GM21786 (cell line): ENCODE data around the gene BMP6.
"Not testable (repeated sequence)": the region's sequence is repeated elsewhere in the genome, so short reads cannot be mapped to it uniquely, and the experiment has no call there.

Experiments used
- ATAC-seq: cut with Tn5 transposase; IDR thresholded peaks from one replicate; pipeline ENCODE4 v1.9.1; 2021; ENCODE audit not compliant: unreplicated experiment

BMP6 gene

DNA sequence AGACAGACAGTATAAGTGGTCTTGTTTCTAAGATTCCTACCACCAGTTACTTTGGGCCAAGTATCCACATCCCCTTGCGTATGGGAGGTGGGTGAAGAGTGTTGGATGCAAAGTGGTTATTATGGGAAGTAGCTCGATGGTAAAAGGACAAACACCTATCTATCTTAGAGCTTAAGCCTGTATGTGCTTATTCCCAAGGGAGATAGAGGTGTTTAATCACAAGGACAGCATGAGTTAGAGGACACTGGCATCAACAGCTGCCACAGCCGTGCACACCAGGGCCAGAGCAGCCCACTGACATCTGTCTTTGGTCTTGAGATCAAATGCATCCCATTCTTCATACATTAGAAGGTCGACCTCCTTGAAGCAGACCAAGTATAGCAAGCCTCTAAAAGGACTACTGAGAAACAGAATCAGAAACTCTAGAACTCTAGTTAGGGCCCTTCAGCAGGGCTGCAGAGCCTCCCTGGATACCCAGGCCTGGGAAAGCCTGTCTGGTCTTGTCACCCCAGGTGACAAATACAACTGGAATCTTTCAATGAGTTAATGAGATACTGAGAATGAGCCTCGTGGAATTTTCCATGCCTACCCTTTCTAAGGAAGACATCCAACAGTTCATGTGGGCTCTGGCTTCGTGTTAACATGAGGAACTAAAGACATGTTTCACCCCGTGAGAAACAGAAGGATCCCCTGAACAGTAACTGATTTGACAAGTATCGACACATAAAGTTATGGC is 156.0 kb downstream of the BMP6 start:
- ATAC-seq = no peak

DNA sequence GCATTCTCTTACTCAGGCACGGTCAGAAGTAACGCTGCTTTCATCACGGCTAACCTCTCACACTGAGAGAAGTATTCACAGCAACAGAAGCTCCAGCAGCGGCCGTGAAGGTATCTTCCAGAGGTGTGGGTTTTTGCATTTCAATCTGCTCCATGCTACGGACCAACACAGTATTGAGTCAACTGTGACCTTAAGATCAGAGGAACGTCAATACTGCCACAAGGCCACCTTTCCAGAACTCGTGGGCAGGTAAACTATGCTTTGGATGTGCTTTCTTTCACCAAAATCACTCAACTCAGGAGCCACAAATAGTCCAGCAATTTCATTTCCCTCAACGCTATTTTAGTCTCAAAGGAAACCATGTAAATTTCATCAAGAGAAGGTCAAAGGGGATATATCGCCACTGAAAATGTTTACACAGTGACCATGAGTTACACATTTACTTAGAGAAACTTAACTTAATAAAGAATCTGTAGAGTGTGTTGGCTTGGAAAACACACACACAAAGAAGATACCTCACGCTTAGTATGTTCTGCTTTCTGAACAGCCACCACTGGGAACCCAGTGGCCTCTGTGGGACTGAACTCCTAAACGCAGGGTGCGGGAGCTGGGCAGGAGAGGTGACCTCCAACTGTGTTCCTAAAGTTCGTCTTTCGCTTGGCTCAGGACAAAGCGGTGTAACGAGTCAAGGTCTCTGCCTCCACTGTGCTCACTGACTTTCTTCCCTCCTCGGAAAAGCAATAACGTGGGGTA is 156.8 kb downstream of the BMP6 start:
- ATAC-seq = no peak

DNA sequence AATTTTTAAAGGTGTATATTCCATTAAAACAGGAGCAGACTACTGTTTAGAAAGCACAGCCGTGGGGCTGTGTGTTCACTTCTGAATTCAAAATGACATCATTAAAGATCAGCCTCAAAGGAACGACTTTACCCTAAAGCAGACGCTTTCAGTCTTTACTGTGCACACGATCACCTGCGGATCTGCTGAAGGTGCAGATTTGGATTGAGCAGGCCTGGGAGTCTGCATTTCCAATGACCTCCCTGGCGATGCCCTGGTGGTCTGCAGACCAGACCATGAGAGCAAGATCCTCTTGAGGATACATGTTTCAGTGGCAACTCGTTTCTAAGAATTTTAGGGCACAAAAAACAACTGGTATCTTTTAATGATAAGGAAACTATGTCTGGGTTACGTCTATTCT is 157.5 kb downstream of the BMP6 start:
- ATAC-seq = no peak

GRCh38 chr6:7886132-7886531 is 160.2 kb downstream of the BMP6 start:
- ATAC-seq = no peak

DNA sequence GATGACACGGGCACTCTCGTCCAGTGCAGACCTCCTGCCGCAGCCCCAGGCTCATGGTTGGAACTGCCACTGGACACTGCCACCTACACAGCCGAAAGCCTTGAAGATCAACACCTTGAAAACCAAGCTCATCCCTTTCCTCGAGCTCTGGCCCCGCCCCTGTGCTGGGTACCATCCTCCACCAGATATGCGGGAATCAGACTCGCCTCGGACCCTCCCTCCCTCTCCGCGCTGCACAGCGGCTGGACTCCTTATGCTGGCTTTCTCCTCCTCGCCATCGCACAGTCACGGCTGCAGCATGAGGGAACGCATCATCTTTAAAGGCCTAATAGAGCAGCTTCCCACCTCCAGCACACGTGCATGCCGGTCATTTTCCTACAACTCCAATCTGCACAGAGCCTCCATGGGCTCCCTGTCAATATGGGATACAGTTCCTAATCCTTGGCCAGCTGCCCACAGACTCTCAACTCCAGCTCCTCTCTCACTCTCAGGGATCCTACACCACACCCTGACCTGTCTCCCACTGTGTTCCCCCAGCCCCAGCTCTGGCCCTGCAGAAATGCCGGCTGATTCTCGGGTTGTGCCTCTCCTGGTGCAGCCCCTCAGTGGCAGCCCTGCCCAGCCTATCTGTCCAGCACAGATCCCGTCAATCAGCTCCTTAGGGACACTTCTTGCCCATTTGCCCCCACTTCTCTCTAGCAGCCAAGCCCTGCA is 161.5 kb downstream of the BMP6 start:
- ATAC-seq = no peak

DNA sequence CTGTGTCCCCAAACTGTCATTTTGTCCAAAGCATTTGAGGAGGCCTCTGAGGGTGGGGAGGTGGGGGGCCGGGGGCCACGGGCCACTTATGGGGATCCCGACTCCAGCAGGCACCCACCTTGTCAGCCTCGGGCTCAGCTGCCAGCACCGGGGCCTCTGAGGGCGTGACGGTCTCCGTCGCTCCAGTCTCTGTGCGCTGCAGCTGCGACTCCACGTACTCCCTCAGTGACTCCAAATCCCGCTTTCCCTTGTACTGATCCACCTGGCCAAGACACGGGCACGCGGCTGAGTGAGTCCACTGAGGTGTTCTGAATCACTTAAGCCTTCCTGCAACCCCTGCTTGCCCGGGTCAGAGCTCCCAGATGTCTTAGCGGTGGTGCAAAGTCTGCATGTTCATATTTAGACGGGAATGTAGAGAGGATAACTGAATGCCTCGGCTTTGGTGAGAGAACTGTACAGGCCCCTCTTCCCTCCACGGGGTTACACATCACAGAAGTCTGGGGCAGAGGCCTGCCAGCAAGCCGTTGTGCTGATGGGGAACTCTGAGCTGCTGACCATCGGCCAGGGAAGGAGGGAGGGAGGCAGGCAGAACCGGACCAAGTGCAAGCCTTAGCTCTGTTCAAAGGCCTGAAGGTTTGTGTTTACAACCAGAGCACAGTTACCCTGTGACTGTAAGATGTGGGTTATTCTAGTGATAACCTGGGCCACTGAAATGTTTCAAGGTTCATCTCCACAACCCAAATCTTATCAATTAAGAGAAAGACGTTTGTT is 162.9 kb downstream of the BMP6 start:
- ATAC-seq = no peak

DNA sequence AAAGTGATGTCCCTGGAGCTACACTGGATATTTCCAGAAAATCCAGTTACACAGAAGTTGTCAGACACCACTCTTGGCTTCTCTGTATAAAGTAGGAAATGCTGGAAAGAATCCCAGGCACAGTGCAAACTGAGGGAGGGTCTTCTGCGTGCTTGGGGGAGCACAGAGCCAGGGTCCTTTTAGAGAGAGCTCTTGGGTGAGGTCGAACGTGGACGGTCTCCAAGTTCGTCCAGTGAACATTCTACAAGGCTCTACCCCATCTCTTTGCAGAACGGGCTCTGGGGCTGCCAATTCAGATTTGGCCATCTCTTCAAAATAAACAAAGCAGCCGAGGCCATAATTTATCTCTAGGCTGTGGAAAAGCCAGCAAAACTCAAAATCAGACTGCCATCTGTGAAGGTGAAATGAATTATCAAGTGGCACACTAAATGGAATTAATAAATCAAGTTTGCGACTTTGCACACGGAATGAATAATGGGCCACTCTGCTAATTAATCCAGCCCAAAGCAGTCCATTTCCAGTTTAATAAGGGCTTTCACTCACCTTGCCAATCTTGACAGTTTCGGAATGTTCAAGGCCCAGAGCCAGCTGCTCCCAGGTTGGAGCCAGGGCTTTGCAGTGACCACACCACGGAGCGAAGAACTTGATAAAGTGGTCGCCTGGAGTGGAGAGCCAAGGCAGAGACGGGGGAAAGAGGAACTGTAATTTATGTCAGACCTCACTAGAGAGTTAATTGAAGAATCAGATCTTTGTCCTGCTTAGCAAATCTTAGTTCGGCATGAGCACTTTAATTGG is 165.4 kb downstream of the BMP6 start:
- ATAC-seq = no peak

DNA sequence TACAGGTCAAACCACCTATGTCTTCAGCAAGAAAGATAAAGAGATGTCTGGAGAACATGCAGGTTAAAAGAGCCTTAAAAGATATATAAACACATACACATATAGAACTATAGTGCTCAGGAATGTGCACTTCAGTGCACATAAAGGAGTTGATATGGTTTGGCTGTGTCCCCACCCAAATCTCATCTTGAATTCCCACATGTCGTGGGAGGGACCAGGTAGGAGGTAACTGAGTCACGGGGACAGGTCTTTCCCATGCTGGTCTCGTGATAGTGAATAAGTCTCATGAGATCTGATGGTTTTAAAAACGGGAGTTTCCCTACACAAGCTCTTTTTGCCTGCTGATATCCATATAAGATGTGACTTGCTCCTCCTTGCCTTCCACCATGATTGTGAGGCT is 166.5 kb downstream of the BMP6 start:
- ATAC-seq = not testable (repeated sequence)

DNA sequence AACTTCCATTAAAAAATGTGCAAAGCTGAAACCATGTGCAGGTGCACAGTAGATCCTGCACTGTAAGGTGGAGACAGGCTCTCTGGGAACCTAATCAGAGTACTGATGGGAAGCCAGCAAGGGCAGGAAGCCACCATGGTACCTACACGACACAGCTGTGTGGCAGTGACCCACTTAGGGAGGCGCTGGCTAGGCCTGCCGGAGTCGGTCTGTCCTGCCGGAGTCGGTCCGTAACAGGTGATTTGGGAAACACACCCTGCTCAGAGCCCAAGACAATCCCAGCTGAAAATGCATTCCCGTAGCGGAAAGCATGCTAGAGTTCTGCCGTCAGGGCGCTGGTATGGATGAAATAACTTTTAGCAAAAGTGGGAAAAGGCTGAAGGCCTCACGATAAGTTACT is 167.4 kb downstream of the BMP6 start:
- no peak for ATAC-seq

- ATAC-seq = no peak
Observed at GRCh38 chr6:7894262-7895124, 168.6 kb downstream of the BMP6 start.

- no peak for ATAC-seq
Observed at GRCh38 chr6:7895125-7895423, 169.2 kb downstream of the BMP6 start.

GRCh38 chr6:7896465-7896987 is 170.6 kb downstream of the BMP6 start:
- ATAC-seq = no peak

- ATAC-seq = peak; percentile 39
Observed at GRCh38 chr6:7897461-7898192, 171.7 kb downstream of the BMP6 start.

DNA sequence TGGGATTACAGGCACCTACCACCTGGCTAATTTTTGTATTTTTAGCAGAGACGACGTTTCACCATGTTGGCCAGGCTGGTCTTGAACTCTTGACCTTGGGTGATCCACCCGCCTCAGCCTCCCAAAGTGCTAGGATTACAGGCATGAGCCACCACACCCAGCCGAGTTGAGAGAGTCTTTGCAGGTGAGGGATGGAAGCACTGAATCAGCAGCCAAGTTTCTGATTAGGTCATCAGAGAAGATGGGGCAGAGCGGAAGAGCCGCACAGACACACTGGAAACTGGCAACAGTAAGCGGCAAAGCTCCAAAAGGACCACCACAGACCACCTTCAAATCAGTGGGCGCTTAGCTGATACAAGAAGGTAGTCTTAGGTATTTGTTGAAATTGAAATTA is 172.3 kb downstream of the BMP6 start:
- not testable (repeated sequence) for ATAC-seq

- peak; percentile 59 for ATAC-seq
Observed at GRCh38 chr6:7899101-7899888, 173.4 kb downstream of the BMP6 start.

- ATAC-seq = no peak
Observed at GRCh38 chr6:7899889-7900213, 174.0 kb downstream of the BMP6 start.

GRCh38 chr6:7900621-7901020 is 174.7 kb downstream of the BMP6 start:
- ATAC-seq = peak; percentile 42

DNA sequence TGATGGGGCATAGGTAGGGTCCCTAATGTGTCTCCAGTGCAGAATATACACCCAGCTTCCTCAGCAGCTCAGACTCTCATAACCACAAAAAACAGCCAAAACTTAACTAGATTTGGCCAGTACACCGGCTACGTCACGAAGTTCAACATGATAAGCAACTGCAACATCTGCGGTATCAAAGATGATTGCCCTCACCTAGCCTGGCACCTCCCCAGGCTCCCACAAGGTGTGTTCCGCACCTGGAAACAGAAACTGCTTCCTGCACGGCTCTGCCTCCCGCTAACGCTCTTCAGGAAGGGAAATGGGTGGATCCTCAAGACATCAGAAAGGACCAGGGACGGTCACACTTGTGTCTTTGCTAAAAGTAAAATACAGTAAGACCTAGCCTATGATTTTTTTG is 175.2 kb downstream of the BMP6 start:
- no peak for ATAC-seq
